KMS-11 (cell line): ENCODE data around the gene TTLL6.
A peak's percentile ranks its signal among the peaks of the same experiment; 100 is the strongest.
"Not testable (repeated sequence)": the region's sequence is repeated elsewhere in the genome, so short reads cannot be mapped to it uniquely, and the experiment has no call there.

ENCODE experiments used
- H2AFZ ChIP-seq: fragments of 200-600 bp; sonication (generic); 2 replicates; pipeline ENCODE4 v1.6.1; 2016; ENCODE audit warnings: antibody characterized with exemption, mixed run types, low read depth
- H3K27ac ChIP-seq: fragments of 200-600 bp; sonication (generic); 2 replicates; pipeline ENCODE4 v1.6.1; 2016; ENCODE audit warnings: mild to moderate bottlenecking, mixed run types
- H3K27me3 ChIP-seq: fragments of 200-600 bp; sonication (generic); 2 replicates; pipeline ENCODE4 v1.6.1; 2017; ENCODE audit warnings: mild to moderate bottlenecking, low read depth, mixed run types, moderate library complexity; ENCODE audit not compliant: insufficient read depth
- H3K36me3 ChIP-seq: fragments of 200-600 bp; sonication (generic); 2 replicates; pipeline ENCODE4 v1.6.1; 2017; ENCODE audit warnings: mild to moderate bottlenecking, mixed run types; ENCODE audit not compliant: insufficient read depth
- H3K4me1 ChIP-seq: fragments of 200-600 bp; sonication (generic); 2 replicates; pipeline ENCODE4 v1.6.1; 2016; ENCODE audit warnings: mild to moderate bottlenecking, low read depth, mixed run types; ENCODE audit not compliant: poor library complexity, severe bottlenecking
- H3K4me2 ChIP-seq: fragments of 200-600 bp; sonication (generic); 2 replicates; pipeline ENCODE4 v1.7.0; 2016; ENCODE audit warnings: mild to moderate bottlenecking, mixed run types
- H3K4me3 ChIP-seq: fragments of 200-600 bp; sonication (generic); IDR thresholded peaks from 2 replicates; pipeline ENCODE4 v1.6.1; 2017; ENCODE audit warnings: low read depth, low read length, mixed read lengths; ENCODE audit not compliant: insufficient read depth
- H3K79me2 ChIP-seq: fragments of 200-600 bp; sonication (generic); 2 replicates; pipeline ENCODE4 v1.6.1; 2016; ENCODE audit warnings: low read depth, mixed run types; ENCODE audit not compliant: insufficient read depth
- H3K9ac ChIP-seq: fragments of 200-600 bp; sonication (generic); 2 replicates; pipeline ENCODE4 v1.6.1; 2016; ENCODE audit warnings: mild to moderate bottlenecking, mixed run types
- H4K20me1 ChIP-seq: fragments of 200-600 bp; sonication (generic); 2 replicates; pipeline ENCODE4 v1.6.1; 2016; ENCODE audit warnings: mild to moderate bottlenecking, mixed run types; ENCODE audit not compliant: insufficient read depth
- CTCF ChIP-seq: fragments of 200-600 bp; sonication (generic); conservative IDR thresholded peaks from 2 replicates; pipeline ENCODE4 v1.6.1; 2017; ENCODE audit warnings: low read depth, mild to moderate bottlenecking, antibody characterized with exemption, low read length, moderate library complexity, mixed read lengths

TTLL6 gene

GRCh38 chr17:48841395-48841831, 24.4 kb upstream of the TTLL6 start:
- Histone ChIP-seq H3K4me1 (peaks cover 64% of the 10 kb centered on the region), H4K20me1 (no peaks in the 10 kb centered on the region), H3K4me3 (no peak overlapping the region), H3K9ac (peak overlapping the region; percentile 36), H3K27ac (peak overlapping the region; percentile 61), H3K4me2 (peak overlapping the region; percentile 89), H3K79me2 (peaks cover 15% of the 10 kb centered on the region; the same call in 1 of the 2 replicates), H2AFZ (peak overlapping the region; percentile 42), H3K36me3 (no peaks in the 10 kb centered on the region), H3K27me3 (no peaks in the 10 kb centered on the region)
- no peak for TF ChIP-seq CTCF

DNA sequence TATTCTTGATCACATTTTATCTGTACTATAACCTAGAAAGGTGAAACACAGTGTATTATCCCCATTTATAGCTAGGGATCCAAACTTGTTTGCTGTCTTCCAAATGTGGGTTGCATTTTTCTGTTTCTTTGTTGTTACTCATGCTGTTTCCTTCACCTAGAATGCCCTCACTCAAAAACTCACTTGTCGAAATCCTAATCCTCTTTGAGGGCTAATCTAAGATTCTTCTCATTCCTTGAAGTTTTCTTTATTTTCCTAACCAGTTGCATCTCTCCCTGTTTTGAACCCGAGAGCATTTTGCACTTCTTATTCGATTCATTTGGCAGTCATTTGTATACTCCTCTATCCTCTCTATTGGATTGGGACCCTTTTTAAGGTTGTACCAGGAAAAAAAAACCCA, 23.4 kb upstream of the TTLL6 start:
- Histone ChIP-seq H3K4me1 (peaks cover 73% of the 10 kb centered on the region), H3K4me2 (peak overlapping the region; percentile 89), H3K27me3 (no peaks in the 10 kb centered on the region), H2AFZ (no peak overlapping the region), H3K36me3 (no peaks in the 10 kb centered on the region), H3K4me3 (no peak overlapping the region), H3K27ac (peak overlapping the region; percentile 61; the same call in 1 of the 2 replicates), H3K9ac (no peak overlapping the region), H3K79me2 (peaks cover 15% of the 10 kb centered on the region; the same call in 1 of the 2 replicates), H4K20me1 (no peaks in the 10 kb centered on the region)
- TF ChIP-seq CTCF, result no peak

- not testable (repeated sequence) for H3K9ac ChIP-seq, H3K36me3 ChIP-seq, H4K20me1 ChIP-seq, H2AFZ ChIP-seq, H3K4me3 ChIP-seq, H3K27me3 ChIP-seq
- Histone ChIP-seq H3K4me2 (peak overlapping the region; percentile 65), H3K79me2 (peaks cover 26% of the 10 kb centered on the region; the same call in 1 of the 2 replicates), H3K4me1 (peaks cover 95% of the 10 kb centered on the region), H3K27ac (peak overlapping the region; percentile 3; the same call in 1 of the 2 replicates)
These were observed 20.4 kb upstream of the TTLL6 start for GRCh38 chr17:48837458-48837857.

DNA sequence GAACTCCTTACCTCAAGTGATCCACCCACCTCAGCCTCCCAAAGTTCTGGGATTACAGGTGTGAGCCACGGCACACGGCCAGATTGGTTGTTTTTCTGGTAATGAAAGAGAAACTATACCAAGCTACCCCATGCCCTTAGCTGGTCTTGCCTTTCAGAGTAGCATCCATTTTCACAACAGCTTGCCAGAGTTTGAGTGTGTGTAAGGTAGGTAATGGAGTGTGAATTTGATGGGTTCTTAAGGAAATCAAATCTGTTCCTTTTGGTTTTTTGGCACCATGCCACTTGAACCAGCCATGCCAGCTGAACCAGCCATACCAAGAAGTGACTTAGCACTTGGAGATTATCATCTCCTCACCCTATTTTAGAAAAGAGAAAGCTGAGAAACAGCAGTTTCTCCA, 18.9 kb upstream of the TTLL6 start:
- peaks cover 36% of the 10 kb centered on the region; the same call in 1 of the 2 replicates for H3K79me2 ChIP-seq
- no peak overlapping the region for H2AFZ ChIP-seq
- peak overlapping the region; percentile 50 for H3K4me2 ChIP-seq
- no peak overlapping the region for H3K9ac ChIP-seq
- H3K4me3 ChIP-seq, result no peak overlapping the region
- H3K36me3 ChIP-seq, result no peaks in the 10 kb centered on the region
- H4K20me1 ChIP-seq, result no peaks in the 10 kb centered on the region
- no peaks in the 10 kb centered on the region for H3K27me3 ChIP-seq
- H3K4me1 ChIP-seq, result peaks cover 90% of the 10 kb centered on the region
- H3K27ac ChIP-seq, result peak overlapping the region; percentile 30; the same call in 1 of the 2 replicates
- TF ChIP-seq CTCF, result no peak

DNA sequence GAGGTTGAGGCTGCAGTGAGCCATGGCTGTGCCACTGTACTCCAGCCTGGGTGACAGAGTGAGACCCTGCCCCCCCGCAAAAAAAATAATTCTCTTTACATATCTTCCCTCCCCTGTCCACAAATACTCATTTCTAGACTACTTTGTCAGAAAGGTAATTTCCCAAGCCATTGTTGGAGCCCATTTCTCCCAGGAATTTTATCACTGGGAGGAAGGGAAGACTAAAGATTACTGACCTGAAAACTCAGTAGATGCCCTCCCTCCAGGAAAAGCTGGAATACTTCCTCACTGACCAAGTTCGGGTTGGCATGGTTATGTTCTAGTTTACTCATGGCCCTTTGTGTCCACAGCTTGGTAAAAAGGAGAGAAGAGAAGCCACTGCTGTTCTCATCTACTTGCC, 17.9 kb upstream of the TTLL6 start:
- Histone ChIP-seq H3K27ac (peak overlapping the region; percentile 30; the same call in 1 of the 2 replicates), H3K27me3 (no peaks in the 10 kb centered on the region), H3K4me2 (peak overlapping the region; percentile 50), H3K9ac (no peak overlapping the region), H2AFZ (no peak overlapping the region), H3K79me2 (peaks cover 27% of the 10 kb centered on the region; the same call in 1 of the 2 replicates), H3K4me3 (no peak overlapping the region), H3K36me3 (no peaks in the 10 kb centered on the region), H3K4me1 (peaks cover 85% of the 10 kb centered on the region), H4K20me1 (no peaks in the 10 kb centered on the region)
- no peak for TF ChIP-seq CTCF
